GM23338 (cell line): ENCODE data around the gene CELA3B.
"Not testable (repeated sequence)": the region's sequence is repeated elsewhere in the genome, so short reads cannot be mapped to it uniquely, and the experiment has no call there.

ENCODE experiments used
- EZH2 ChIP-seq: fragments of 200-600 bp; sonication (generic); IDR thresholded peaks from one replicate; pipeline ENCODE4 v1.8.0; 2017; ENCODE audit warnings: antibody characterized with exemption, mild to moderate bottlenecking, low read depth; ENCODE audit not compliant: unreplicated experiment
- POLR2AphosphoS5 ChIP-seq: IDR thresholded peaks from 2 replicates; pipeline ENCODE4 v1.6.1; 2016; ENCODE audit warnings: antibody characterized with exemption, low read depth
- TF ChIP-seq, protein P1 (sequence below), 2 experiments: fragments of 200-600 bp in 1 of 2; sonication (generic) in 1 of 2; conservative IDR thresholded peaks; 2 replicates each; pipeline versions ENCODE4 v1.5.1 to v1.6.1; 2016 to 2017; ENCODE audit warnings: antibody characterized with exemption in 2 of 2, low read depth in 2 of 2, mild to moderate bottlenecking in 2 of 2, moderate library complexity in 1 of 2

DNA sequence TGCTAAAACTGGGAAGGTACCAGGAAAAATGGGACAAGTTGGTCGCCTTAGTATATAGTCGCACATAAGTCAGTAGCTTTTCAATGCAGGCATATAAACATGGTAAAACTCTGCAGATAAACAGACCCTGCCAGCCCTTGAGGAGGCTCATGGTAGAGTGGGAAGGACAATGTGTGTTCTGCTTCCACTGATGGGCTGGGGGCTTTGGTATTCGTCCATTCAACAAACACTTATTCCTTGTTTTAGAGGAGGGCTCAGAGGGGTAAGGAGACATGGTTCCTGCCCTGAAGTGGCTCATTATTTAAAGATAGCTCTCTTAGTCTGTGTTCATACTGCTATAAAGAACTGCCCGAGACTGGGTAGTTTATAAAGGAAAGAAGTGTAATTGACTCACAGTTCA is 35.9 kb downstream of the CELA3B start:
- TF ChIP-seq, protein P1, sequence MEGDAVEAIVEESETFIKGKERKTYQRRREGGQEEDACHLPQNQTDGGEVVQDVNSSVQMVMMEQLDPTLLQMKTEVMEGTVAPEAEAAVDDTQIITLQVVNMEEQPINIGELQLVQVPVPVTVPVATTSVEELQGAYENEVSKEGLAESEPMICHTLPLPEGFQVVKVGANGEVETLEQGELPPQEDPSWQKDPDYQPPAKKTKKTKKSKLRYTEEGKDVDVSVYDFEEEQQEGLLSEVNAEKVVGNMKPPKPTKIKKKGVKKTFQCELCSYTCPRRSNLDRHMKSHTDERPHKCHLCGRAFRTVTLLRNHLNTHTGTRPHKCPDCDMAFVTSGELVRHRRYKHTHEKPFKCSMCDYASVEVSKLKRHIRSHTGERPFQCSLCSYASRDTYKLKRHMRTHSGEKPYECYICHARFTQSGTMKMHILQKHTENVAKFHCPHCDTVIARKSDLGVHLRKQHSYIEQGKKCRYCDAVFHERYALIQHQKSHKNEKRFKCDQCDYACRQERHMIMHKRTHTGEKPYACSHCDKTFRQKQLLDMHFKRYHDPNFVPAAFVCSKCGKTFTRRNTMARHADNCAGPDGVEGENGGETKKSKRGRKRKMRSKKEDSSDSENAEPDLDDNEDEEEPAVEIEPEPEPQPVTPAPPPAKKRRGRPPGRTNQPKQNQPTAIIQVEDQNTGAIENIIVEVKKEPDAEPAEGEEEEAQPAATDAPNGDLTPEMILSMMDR (conservative IDR thresholded peaks at IDR 0.05; ENCODE audit: low read depth in 2 of 2), result not testable (repeated sequence)
- TF ChIP-seq POLR2AphosphoS5, EZH2: not testable (repeated sequence)
